Suppressor macrophage treated with lipopolysaccharide for 4 hours (primary cell): ENCODE results near the gene TRIM41.
"Not testable (repeated sequence)": the region's sequence is repeated elsewhere in the genome, so short reads cannot be mapped to it uniquely, and the experiment has no call there.

Source experiments
- DNase-seq: peaks from one replicate; pipeline ENCODE4 v3.0.0-alpha.2; 2020

TRIM41 gene

DNA sequence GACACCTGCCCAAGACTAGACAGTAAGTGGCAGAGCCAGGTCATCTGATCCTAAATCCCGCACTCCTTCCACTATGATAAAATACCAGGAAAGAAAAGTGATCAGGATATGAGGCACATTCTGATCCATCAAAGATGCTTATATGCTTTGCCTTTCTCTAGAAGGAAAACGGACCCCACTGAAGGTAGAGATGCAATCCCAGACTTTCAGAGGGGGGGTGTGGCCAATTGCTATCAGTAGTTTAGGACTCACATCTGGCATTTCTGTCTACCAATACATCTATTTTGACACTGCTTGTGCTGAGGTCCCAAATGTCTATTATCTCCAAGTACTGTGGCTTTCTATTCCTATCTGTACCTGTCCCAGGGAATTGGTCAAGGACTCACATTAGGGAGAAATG lies 36.2 kb downstream of the TRIM41 start:
- DNase-seq, result no peak

- DNase-seq, result no peak
These were observed 37.1 kb downstream of the TRIM41 start for GRCh38 chr5:181259974-181260719.

- peak; percentile 93 for DNase-seq
These were observed 37.7 kb downstream of the TRIM41 start, which contains the start of gene TRIM52 for GRCh38 chr5:181260720-181261319. Gene TRIM52, minus strand, starts transcription at chr5:181261143. Its CDS starts 330 bp downstream, at chr5:181260813.

DNA sequence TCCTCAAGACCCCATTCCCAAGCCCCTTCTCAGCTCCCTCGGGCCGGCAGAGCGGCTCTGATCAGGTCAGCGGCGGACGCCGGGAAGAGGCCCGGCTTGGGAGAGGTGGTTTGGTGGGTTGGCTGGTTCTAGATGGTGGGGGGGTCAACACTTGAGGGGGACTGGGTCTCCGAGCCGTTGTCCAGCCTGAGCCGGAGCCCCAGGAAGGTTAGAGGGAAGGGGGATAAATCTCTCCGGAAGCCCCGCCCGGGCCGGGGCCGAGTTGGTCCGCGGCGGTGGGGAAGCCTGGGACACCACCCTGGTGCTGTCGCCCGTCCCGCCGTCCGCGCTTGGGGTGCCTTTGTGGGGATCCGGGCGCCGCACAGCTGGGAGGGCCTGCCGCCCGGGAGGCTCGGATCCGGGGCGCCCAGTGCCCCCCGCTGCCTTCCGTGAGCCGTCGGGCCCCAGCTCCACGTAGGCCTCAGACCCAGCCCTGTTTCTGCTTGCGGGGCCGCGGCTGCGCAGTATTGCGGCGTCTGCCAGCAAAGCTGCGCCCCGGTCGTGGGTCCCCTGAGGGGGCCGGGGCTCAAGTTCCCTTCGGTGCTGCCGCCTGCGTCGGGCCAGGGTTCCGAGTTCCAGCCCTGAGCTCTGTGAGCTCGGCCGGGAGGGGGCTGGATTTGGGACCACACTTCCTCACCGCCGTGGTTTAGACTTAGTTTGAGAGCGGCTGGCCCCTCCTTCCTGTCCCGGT lies 38.4 kb downstream of the TRIM41 start:
- peak; percentile 69 for DNase-seq

DNA sequence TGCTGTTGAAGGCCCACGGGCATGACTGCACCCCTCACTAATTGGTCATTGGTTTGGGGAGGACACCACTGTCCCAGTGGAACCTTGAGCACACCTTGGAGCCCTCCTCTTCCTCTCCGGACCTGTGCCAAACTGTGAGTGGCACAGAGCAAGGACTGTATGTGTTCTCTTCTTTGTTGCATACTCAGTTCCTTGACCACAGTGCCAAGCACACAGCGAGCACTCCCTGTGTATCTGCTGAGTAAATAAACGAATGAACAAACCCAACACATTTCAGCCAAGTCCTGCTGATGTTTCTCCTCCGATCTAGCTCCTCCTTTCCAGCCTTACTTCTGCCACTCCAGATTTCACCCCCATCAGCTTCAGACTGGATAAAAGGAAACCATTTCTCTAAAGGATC lies 40.6 kb downstream of the TRIM41 start:
- DNase-seq, result no peak

GRCh38 chr5:181265092-181265671 lies 42.1 kb downstream of the TRIM41 start:
- DNase-seq, result no peak

DNA sequence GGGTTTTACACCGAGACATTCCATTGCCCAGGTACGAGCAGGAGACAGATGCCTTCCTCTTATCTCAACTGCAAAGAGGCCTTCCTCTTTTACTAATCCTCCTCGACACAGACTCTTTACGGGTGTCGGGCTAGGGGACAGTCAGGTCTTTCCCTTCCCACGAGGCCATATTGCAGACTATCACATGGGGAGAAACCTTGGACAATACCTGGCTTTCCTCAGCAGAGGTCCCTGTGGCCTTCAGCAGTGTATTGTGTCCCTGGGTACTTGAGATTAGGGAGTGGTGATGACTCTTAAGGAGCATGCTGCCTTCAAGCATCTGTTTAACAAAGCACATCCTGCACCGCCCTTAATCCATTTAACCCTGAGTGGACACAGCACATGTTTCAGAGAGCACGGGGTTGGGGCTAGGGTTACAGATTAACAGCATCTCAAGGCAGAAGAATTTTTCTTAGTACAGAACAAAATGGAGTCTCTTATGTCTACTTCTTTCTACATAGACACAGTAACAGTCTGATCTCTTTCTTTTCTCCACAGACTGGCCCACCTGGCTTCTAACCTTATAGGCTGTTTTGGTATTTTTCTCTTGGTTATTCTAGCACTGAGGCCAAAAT lies 44.3 kb downstream of the TRIM41 start:
- DNase-seq, result not testable (repeated sequence)

- not testable (repeated sequence) for DNase-seq
These were observed 44.8 kb downstream of the TRIM41 start for GRCh38 chr5:181267907-181268306.

GRCh38 chr5:181271081-181271480 lies 48.0 kb downstream of the TRIM41 start:
- no peak for DNase-seq

DNA sequence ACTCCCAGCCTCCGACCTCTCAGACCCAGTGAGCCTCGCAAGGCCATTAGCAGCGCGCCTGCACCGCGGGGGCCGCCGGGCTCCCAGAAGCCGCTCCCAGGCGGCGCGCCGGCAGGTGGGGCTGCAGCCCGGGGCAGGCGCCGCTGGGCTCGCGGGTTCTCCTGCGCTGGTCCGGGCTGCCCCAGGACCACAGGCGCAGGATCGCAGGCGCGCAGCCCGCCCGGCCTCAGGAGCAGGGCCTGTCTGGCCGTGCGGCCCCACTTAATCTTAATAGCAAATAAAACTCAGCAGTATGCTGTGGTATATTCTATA lies 50.3 kb downstream of the TRIM41 start:
- DNase-seq, result peak; percentile 40

GRCh38 chr5:181280251-181280762 lies 57.2 kb downstream of the TRIM41 start:
- no peak for DNase-seq

DNA sequence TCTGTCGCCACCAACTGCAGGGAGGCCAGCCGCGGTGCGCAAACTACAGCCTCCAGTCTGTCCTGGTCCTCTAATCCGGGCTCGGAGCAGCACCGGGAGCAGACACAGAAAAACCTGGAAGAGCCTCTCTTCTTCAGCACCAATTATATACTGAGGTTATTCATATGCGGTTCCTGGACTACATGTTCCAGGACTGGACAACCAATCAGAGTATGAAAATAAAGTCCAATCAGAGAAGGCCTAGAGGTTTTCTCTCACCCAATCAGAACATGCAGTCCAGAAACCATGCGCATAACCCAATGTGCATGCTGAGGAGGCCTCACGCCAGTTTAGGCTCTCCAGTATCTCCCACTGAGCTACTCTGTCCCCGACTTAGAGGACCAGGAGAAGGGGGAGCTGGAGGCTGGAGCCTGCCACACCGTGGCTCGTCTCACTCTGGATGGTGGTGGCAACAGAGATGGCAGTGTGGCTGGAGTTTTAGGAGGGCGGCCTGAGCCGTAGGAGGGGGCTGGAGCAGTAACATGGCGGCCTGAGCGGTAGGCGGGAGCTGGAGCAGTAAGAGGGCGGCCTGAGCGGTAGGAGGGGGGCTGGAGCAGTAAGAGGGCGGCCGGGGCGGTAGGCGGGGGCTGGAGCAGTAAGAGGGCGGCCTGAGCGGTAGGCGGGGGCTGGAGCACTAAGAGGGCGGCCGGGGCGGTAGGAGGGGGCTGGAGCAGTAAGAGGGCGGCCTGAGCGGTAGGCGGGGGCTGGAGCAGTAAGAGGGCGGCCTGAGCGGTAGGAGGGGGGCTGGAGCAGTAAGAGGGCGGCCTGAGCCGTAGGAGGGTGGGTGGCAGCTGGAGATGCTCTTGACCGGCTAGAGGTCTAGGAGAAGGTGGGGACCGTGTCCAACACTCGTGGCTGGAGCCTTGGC lies 58.2 kb downstream of the TRIM41 start:
- no peak for DNase-seq

DNA sequence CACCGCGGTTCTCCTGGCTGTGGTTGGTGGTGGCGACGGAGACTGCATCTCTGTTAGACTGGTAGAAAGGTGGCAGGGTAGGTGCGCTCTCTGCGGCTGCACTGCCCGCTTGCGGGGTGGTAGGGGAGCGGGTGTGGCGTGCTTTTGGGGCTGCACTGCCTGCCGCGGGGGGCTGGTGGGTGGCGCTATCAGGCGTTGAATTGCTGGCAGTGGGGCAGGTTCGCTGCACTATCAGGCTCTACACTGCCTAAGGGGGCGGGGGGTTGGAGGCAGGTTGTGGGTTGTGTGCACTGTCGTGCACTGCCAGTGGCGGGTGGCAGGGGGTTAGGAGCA lies 58.9 kb downstream of the TRIM41 start:
- DNase-seq, result no peak

DNA sequence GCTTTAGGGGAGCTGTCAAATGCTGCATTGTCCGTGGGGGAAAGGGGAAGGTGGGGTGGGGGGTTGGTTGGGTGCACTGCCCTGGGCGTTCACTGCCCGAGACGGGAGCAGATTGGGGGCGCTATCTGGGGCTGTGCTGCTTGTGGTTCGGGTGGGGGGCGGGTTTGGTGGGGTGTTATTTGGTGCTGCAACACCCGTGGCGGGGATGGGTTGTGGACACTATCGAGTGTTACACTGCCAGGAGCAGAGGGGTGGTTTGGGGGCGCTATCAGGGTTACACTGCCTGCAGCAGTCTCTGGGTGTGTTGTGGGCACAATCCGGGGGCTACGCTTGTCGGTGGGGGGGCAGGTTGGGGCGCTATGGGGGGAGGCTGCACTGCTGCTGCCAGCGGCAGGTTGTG lies 59.3 kb downstream of the TRIM41 start:
- not testable (repeated sequence) for DNase-seq

DNA sequence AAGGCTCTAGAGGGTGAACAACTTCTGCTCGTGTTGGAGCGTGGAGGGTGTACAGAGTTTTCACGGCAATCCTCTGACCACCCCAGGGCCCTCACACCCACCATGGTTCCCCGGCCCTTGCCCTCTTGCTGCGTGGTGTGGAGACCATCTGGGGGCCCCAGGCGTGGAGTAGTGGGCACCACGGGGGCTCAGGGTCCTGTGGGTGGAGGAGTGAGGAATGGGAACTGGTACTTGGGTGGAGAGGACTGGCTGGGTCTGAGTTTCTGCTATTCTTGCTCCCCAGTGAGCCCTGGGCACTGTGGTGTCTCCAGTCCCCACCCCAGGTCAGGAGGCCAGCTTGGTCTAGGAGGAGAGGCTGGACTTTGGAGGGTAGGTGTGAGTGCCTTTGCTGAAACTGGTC lies 59.8 kb downstream of the TRIM41 start:
- DNase-seq, result no peak

DNA sequence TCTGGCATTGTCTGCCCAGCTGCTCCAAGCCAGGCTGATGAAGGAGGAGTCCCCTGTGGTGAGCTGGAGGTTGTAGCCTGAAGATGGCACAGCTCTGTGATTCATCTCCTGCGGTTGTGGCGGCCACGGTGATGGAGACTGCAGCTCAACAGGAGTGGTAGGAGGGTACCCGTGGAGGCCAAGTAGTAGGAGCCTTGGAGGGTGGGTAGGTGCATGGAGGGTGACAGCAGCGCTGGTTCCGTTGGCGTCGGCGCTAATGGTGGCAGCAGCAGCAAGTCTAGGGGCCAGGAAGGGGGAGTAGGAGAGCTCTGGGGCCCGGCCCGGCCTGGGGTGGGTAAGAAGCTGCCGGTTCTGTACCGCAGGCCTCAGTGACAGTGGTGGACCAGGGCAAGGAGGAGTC lies 60.3 kb downstream of the TRIM41 start:
- DNase-seq, result no peak

DNA sequence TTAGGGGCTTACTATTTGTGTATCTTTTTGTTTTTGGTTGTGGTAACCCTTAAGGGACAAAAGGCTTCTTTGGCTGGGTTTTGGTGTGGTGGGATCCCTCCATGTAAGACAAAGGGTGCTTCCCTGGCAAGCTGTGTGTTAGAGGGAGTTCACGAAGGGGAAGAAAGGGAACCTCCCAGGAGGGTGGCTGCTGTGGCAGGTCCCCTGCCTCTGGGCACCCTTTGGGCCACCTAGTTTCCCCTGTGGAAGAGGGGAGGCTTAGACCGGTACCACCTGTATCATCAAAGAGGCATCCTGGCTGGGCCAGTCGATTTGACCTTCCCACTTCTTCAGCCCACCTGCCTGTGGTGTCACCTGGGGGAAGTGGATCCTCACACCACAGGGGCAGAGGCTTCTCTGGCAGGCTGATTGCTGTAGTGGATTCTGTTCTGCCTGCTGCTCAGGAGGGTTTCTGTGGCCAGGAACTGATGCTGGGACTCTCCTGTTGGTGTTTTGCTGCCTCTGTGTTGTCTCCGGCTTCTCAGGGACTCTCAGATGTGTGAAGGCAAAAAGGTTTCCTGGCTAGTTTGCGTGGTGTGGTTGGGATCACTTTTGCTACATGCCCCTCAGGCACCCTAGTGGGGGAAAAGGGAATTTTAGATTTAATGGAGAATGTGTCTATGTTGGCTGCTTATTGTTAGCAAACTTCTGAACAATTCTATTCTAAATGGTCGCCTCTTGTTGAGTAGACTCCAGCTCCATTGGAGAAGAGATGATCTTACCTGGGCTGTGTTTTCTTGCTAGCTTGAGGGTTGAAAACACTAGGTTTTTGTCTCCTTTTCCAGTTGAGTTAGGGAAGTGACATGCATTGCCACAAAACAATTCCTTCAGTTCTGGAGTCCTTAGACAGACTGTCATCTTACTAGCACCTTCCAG lies 61.0 kb downstream of the TRIM41 start:
- DNase-seq, result not testable (repeated sequence)
